Peyer's patch (tissue), 4 donors: ENCODE measurements around the gene UFL1. TPM values are rescaled to one million over a fixed set of nuclear protein-coding genes. Genes with fewer than 3 reads are reported as not detected.
"Not testable (repeated sequence)": the region's sequence is repeated elsewhere in the genome, so short reads cannot be mapped to it uniquely, and the experiment has no call there.

Experiments
- DNase-seq, 3 donors: peaks; one replicate each; pipeline ENCODE4 v3.0.0-alpha.2; 2017 to 2019
- H3K27ac ChIP-seq, 4 donors: fragments of 200-600 bp; sonication (generic); one replicate each; pipeline ENCODE4 v1.5.1; 2016 to 2019
- H3K27me3 ChIP-seq, 2 donors: fragments of 200-600 bp; sonication (generic); one replicate each; pipeline ENCODE4 v1.5.1; 2019
- H3K36me3 ChIP-seq, 3 donors: fragments of 200-600 bp; sonication (generic); one replicate each; pipeline ENCODE4 v1.5.1; 2016 to 2019
- H3K4me1 ChIP-seq, 4 donors: fragments of 200-600 bp; sonication (generic); one replicate each; pipeline ENCODE4 v1.5.1; 2016 to 2019
- H3K4me3 ChIP-seq, 4 donors: fragments of 200-600 bp; sonication (generic); 1 replicate in 3 of 4; 2 replicates in 1 of 4; pipeline ENCODE4 v1.5.1; 2016 to 2019; ENCODE audit warnings: mild to moderate bottlenecking in 1 of 4
- H3K9me3 ChIP-seq, 4 donors: fragments of 200-600 bp; sonication (generic); one replicate each; pipeline ENCODE4 v1.5.1; 2016 to 2019; ENCODE audit warnings: mild to moderate bottlenecking in 1 of 4
- POLR2A ChIP-seq, 2 donors: fragments of 450-650 bp; IDR thresholded peaks; one replicate each; pipeline ENCODE4 v1.5.1; 2017; ENCODE audit warnings: antibody characterized with exemption in 2 of 2, mild to moderate bottlenecking in 2 of 2, moderate library complexity in 2 of 2
- total RNA-seq, 4 donors: library from RNA; depleted of rRNA; stranded (reverse); fragments of >200 nt; gene quantifications; one replicate each; pipeline ENCODE4 v1.1.0, GENCODE V29; 2016
- TF ChIP-seq, protein P1 (sequence below), 6 experiments: fragments of 450-650 bp in 4 of 6; fragments of 200-600 bp in 2 of 6; sonication (generic) in 1 of 6; IDR thresholded peaks; one replicate each; pipeline ENCODE4 v1.5.1; 2017 to 2019; ENCODE audit warnings: antibody characterized with exemption in 6 of 6, mild to moderate bottlenecking in 3 of 6, moderate library complexity in 1 of 6

Gene UFL1
- total RNA-seq = 10 to 100 TPM; 15.7 to 26.3 (median 21.3) TPM

GRCh38 chr6:96521644-96522464 is at the start of gene UFL1:
UFL1 (plus strand) TSS chr6:96521806; CDS start chr6:96521874, 68 bp downstream.
- H3K36me3 ChIP-seq = peaks cover 0 to 17% (median 0%) of the 10 kb centered on the region in 3 donors
- H3K27me3 ChIP-seq = no peaks in the 10 kb centered on the region
- peaks cover 0 to 18% (median 0%) of the 10 kb centered on the region in 4 donors for H3K4me1 ChIP-seq
- peak; percentile 88 to 91 for TF ChIP-seq POLR2A (IDR thresholded peaks at IDR 0.05)
- TF ChIP-seq, protein P1, sequence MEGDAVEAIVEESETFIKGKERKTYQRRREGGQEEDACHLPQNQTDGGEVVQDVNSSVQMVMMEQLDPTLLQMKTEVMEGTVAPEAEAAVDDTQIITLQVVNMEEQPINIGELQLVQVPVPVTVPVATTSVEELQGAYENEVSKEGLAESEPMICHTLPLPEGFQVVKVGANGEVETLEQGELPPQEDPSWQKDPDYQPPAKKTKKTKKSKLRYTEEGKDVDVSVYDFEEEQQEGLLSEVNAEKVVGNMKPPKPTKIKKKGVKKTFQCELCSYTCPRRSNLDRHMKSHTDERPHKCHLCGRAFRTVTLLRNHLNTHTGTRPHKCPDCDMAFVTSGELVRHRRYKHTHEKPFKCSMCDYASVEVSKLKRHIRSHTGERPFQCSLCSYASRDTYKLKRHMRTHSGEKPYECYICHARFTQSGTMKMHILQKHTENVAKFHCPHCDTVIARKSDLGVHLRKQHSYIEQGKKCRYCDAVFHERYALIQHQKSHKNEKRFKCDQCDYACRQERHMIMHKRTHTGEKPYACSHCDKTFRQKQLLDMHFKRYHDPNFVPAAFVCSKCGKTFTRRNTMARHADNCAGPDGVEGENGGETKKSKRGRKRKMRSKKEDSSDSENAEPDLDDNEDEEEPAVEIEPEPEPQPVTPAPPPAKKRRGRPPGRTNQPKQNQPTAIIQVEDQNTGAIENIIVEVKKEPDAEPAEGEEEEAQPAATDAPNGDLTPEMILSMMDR (IDR thresholded peaks at IDR 0.05) = peak in 3 of 6 experiments; percentile 22 to 44 (median 28)
- H3K4me3 ChIP-seq = peak within 1 kb of the TSS; percentile 67 to 80 (median 70)
- no peaks in the 10 kb centered on the region for H3K9me3 ChIP-seq
- H3K27ac ChIP-seq = peak within 1 kb of the TSS; percentile 93 to 97 (median 95)
- DNase-seq = peak; percentile 96 to 98 (median 96)

GRCh38 chr6:96472291-96472690 is 49.3 kb upstream of the UFL1 start:
- H3K9me3 ChIP-seq, H3K36me3 ChIP-seq, H3K4me1 ChIP-seq, H3K27me3 ChIP-seq, H3K27ac ChIP-seq, H3K4me3 ChIP-seq, DNase-seq: not testable (repeated sequence)

DNA sequence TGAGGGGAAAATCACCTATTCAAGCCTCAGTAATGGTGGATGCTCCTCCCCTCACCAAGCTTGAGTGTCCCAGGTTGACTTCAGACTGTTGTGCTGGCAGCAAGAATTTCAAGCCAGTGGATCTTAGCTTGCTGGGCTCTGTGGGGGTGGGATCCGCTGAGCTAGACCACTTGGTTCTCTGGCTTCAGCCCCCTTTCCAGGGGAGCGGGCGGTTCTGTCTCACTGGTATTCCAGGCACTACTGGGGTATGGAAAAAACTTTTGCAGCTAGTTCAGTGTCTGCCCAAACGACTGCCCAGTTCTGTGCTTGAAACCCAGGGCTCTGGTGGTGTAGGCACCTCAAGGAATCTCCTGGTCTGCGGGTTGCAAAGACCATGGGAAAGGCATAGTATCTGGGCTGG is 42.9 kb upstream of the UFL1 start:
- no peak for DNase-seq
- H3K36me3 ChIP-seq = no peaks in the 10 kb centered on the region
- TF ChIP-seq POLR2A (IDR thresholded peaks at IDR 0.05) = no peak
- TF ChIP-seq, protein P1 (IDR thresholded peaks at IDR 0.05) = no peak

DNA sequence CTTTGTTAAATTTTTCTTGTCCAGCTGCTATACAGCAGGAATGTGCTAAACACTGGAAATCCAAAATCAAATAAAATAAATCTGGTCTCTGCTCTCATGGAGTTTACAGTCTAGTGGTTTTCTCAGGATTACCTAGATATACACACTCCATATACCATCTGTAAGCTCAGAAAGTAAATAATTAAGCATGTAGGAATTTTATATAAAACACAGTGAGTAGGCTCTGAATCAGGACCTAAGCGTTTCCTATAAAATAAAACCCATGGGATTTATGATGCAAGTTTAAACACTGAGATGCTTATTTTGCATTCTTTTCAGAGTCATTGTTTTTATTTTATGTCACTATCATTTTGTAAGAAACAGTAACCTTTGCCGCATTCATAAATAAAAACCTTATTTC is 29.7 kb upstream of the UFL1 start:
- no peaks in the 10 kb centered on the region for H3K36me3 ChIP-seq
- peaks cover 0 to 5% (median 0%) of the 10 kb centered on the region in 4 donors for H3K9me3 ChIP-seq
- no peak overlapping the region for H3K27ac ChIP-seq
- H3K27me3 ChIP-seq = no peaks in the 10 kb centered on the region
- DNase-seq = no peak
- TF ChIP-seq, protein P1 (IDR thresholded peaks at IDR 0.05) = no peak
- no peak for TF ChIP-seq POLR2A (IDR thresholded peaks at IDR 0.05)
- no peak overlapping the region for H3K4me3 ChIP-seq
- H3K4me1 ChIP-seq = no peaks in the 10 kb centered on the region

More for the DNA sequence above, 42.9 kb upstream of the UFL1 start:
- Histone ChIP-seq H3K27ac (no peak overlapping the region), H3K4me1 (no peaks in the 10 kb centered on the region), H3K4me3 (no peak overlapping the region), H3K27me3 (no peaks in the 10 kb centered on the region), H3K9me3 (peaks cover 0 to 6% (median 0%) of the 10 kb centered on the region in 4 donors)

DNA sequence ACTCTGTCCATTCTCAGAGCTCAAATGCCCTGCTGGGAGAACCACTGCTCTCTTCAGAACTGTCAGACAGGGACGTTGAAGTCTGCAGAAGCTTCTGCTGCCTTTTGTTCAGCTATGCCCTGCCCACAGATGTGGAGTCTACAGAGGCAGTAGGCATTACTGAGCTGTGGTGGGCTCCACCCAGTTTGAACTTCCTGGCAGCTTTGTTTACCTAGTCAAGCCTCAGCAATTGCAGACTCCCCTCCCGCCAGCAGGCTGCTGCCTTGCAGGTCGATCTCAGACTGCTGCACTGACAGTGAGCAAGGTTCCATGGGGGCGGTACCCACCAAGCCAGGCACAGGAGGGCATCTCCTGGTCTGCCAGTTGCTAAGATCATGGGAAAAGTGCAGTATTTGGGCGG is 21.8 kb upstream of the UFL1 start:
- H3K9me3 ChIP-seq = peaks cover 0 to 16% (median 2%) of the 10 kb centered on the region in 4 donors
- no peak overlapping the region for H3K27ac ChIP-seq
- H3K4me1 ChIP-seq = no peaks in the 10 kb centered on the region
- DNase-seq = peak in 1 of 3 donors; percentile 50
- no peaks in the 10 kb centered on the region for H3K36me3 ChIP-seq
- H3K27me3 ChIP-seq = no peaks in the 10 kb centered on the region
- H3K4me3 ChIP-seq = no peak overlapping the region
- TF ChIP-seq POLR2A (IDR thresholded peaks at IDR 0.05) = no peak
- TF ChIP-seq, protein P1 (IDR thresholded peaks at IDR 0.05) = no peak

DNA sequence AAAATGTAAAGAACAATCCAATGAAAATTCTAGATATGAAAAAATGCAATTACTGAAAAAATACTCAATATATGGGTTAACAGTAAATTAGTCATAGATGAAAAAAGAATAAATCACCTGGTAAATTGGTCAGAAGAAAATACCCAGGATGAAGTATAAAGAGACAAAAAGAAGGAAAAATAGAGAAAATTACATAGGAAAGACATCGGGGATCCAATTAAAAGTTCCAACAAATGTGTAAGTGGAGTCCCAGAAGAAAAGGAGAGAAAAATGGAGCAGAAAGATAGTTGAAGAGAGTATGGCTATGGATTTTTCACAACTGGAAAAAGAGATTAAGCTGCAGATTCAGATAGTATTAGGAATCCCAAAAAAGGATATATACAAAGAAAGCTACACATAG is 18.7 kb upstream of the UFL1 start:
- no peak for DNase-seq
- no peaks in the 10 kb centered on the region for H3K36me3 ChIP-seq
- TF ChIP-seq POLR2A (IDR thresholded peaks at IDR 0.05) = no peak
- TF ChIP-seq, protein P1 (IDR thresholded peaks at IDR 0.05) = no peak
- H3K4me1 ChIP-seq = no peaks in the 10 kb centered on the region
- peaks cover 0 to 6% (median 2%) of the 10 kb centered on the region in 4 donors for H3K9me3 ChIP-seq
- no peak overlapping the region for H3K27ac ChIP-seq
- H3K27me3 ChIP-seq = no peaks in the 10 kb centered on the region
- no peak overlapping the region for H3K4me3 ChIP-seq
